Neural cell (in vitro differentiated cells): ENCODE data around the gene ZNF362.

Experiments
- CTCF ChIP-seq: fragments of 450-650 bp; IDR thresholded peaks from 2 replicates; pipeline ENCODE4 v1.5.1; 2014; ENCODE audit warnings: antibody characterized with exemption, mild to moderate bottlenecking, moderate library complexity; ENCODE audit not compliant: poor library complexity, severe bottlenecking
- EP300 ChIP-seq: fragments of 450-650 bp; conservative IDR thresholded peaks from 2 replicates; pipeline ENCODE4 v1.6.1; 2014; ENCODE audit warnings: antibody characterized with exemption, mild to moderate bottlenecking, moderate library complexity; ENCODE audit not compliant: poor library complexity, severe bottlenecking
- EZH2 ChIP-seq: fragments of 200-600, 300-800 bp; shearing (Covaris generic), sonication (generic); IDR thresholded peaks from 2 replicates; pipeline ENCODE4 v1.6.1; 2014; ENCODE audit warnings: antibody characterized with exemption, low read length, borderline replicate concordance, mild to moderate bottlenecking; ENCODE audit not compliant: insufficient read depth, poor library complexity, severe bottlenecking
- POLR2AphosphoS5 ChIP-seq: IDR thresholded peaks from 2 replicates; pipeline ENCODE4 v1.6.1; 2012
- REST ChIP-seq: IDR thresholded peaks from 2 replicates; pipeline ENCODE4 v1.6.1; 2012; ENCODE audit warnings: borderline replicate concordance

GRCh38 chr1:33287317-33287716, 31.0 kb downstream of the ZNF362 start:
- no peak for TF ChIP-seq POLR2AphosphoS5
- no peak for TF ChIP-seq CTCF
- TF ChIP-seq EZH2 = no peak
- TF ChIP-seq EP300 = no peak
- TF ChIP-seq REST = no peak
